Middle frontal gyrus (tissue), 1 donor: Measurements from ENCODE around the gene TGFBR1.
"Not testable (repeated sequence)": the region's sequence is repeated elsewhere in the genome, so short reads cannot be mapped to it uniquely, and the experiment has no call there.

Experiments
- DNase-seq: peaks from one replicate; pipeline ENCODE4 v3.0.0-alpha.2; 2015; ENCODE audit warnings: low spot score; ENCODE audit errors: extremely low spot score

Gene TGFBR1

DNA sequence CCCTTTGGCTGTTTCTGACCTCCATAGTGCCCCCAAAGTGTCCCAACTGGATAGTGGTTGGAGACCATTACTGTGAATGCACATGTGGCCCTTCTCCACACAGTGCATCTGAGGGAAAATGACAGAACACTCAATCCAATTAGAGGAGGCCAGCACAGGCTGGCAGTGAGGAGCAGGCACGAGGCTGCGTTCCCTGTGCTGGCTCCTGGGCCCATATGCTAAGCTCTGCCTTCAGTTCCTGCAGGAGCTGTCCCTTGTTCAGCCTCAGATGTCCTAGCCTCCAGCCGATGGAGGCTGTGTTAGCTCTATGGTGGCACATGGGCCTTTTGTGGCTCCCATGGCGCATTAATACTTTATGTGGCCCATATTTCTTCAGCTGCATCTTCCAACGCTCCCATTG lies 81.0 kb downstream of the TGFBR1 start:
- DNase-seq: no peak

DNA sequence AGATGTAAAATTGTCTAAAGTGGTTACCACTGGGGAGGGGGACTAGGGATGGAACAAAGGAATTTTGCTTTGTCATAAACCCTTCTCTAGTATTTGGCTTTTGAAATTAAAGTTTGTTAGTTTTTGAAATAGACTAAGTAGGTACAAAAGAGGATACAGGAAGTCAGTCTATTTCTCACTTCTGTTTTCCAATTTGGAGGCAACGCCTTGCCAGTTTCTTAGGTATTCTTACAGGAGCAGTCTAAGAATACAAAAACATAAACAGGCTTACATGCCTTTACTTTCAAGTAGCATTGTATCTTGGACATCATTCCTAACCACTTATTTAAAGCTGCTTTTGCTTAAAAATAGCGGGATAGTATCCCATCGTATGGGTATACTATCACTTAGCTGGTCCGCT lies 82.4 kb downstream of the TGFBR1 start:
- no peak for DNase-seq

DNA sequence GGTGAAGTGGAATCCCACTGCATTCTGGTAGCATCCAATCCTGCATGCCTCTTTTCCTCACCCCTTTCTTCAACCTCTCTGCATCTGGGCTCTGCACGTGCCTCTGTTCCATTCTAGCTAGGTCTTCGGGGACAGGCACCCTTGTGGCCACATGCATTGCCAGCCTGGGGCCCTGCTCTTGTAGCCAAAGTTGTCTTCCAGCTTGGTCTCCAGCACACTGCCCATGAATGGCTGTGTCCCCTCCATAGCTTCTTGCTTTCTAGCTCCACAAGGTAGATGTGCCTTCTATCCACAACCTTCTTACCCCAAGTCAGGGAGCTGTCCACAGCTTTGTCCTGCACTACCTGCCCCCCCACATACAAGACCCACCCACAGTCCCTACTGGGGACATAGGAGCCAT lies 84.3 kb downstream of the TGFBR1 start:
- DNase-seq: no peak

DNA sequence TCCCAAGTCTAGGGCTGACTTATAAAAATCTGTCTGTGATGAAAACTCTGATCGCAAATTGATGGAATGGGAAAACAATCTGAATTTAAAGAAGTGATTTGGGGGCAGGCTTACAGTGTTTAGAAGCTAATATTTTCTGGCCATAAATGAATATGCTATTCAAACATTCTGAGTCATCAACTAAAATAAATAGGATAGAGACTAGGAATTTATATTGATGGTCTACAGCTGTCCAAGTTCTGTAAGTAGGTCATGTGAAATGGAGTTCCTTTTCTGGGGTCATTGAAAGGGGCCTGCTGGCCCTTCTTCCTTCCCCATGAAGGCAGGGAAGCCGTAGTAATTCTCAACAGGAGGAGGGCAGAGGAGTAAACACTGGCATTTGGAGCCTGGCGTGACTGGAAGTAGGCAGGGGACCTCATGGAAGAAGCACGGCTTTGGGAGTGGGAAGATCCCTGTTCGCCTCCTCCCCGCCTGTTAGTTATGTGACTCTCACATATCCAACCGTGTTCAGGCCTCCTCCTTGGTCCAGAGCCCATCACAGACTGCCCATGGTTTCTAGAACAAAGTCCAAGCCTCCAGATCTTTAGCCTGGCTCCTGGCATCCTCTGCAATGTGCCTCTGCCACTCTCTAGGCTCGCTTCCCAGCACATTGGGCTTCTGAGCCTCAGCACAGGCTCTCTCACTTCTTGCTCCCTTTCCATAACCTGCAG lies 85.1 kb downstream of the TGFBR1 start:
- no peak for DNase-seq

DNA sequence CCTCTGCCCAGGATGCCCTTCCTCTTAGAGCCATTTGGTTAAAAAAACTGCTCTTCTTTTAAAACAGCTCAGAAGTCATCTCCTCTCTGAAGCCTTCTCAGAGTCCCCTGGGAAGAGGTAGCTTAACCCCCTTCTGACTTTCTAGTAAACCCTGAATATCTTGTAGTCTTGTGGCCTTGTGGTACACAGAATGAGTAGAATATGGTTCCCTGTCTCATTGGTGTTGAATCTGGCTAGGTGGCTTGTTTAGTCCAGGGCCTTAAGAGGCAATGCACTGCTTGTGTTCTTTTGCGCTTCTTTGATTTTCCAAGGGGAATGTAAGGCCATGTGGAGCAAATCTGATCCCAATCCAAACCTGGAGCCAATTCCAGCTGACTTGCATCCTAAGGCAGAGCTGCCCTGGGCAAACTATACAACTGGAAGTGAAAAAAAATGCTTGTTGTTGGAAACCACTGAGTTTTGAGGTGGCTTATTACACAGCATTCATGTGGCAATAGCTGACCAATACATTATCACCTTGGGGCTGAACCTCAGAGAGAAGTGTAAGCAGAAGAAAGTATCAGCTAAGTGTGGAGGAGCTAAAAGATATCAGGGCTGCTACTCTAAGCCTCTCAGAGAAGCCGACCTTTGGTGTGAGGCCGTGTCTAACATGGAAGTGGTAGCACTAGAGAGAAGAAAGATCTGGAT lies 85.8 kb downstream of the TGFBR1 start:
- no peak for DNase-seq

DNA sequence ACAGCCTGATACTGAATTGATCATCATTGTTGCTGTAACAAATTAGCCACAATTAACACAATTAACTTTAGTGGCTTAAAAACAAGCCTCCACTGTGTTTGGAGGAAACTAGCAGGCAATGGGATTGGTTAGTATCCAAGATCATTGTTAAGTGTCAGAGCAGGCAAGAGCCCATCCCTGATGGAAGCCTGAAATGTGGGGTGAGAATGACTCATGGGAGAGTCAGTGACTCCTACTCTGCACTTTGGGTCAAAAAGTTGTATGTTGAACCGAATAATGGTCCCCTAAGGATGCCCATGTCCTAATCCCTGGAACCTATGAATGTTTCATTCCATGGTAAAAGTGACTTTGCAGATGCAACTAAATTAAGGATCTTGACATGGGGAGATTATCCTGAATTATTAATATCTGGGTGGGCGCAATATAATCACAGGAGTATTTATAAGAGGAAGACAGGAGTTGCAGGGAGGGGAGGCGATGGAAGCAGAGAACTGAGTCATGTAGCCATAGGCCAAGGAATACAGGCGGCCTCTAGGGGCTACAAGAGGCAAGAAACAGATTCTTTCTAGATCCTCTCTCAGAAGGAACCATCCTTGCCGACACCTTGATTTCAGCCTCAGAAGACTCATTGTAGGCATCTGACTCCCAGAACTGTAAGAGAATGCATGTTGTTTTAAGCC lies 88.0 kb downstream of the TGFBR1 start:
- DNase-seq: no peak

DNA sequence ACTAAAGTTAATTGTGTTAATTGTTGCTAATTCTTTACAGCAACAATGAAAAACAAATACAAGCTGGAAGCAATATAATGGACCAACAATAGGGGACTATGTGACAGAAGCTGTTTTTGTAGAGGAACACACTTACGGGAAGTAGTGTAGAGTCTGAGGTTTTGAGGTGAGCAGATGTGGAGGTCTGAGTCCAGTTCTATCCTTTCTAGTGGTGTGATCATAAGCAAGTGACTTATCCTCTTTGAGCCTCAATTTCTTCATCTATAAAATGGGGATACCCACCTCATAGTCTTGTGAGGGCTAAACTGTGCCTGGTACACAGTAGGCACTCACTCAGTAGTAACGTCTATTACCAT lies 88.5 kb downstream of the TGFBR1 start:
- no peak for DNase-seq

DNA sequence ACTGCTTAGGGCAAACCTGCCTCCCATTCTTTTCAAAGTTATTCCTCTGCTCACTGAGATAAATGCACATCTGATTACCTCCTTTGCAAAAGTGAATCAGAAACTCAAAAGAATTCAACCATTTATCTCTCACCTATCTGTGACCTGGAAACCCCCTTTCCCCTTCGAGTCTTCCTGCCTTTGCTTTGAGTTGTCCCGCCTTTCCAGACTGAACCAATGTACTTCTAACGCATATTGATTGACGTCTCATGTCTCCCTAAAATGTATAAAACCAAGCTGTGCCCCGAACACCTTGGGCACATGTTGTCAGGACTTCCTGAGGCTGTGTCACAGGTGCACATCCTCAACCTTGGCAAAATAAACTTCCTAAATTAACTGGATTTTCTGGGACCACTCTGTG lies 91.6 kb downstream of the TGFBR1 start:
- not testable (repeated sequence) for DNase-seq

DNA sequence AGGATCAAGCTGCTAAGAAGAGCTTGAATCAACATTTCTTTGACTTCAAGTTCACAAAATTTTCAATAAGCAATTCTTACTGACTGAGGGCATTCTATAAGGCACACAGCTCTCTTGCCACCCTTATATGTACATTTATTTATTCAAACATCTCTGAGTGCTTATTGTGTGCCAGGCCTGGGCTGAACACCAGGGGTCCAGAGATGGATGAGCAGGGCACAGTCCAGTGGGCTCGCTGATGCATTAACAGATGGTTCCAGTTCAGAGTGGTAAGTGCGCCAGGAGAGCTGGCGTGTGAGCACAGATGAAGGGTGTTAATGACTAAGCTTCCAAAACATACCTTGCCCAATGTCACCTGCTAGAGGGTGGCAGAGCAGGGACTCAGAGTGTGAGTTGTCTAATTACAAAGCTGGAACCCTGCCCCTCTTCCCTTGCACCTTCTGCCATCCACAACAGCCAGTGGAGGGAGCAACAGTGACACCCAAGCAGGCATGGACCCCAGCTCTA lies 92.3 kb downstream of the TGFBR1 start:
- DNase-seq: no peak

DNA sequence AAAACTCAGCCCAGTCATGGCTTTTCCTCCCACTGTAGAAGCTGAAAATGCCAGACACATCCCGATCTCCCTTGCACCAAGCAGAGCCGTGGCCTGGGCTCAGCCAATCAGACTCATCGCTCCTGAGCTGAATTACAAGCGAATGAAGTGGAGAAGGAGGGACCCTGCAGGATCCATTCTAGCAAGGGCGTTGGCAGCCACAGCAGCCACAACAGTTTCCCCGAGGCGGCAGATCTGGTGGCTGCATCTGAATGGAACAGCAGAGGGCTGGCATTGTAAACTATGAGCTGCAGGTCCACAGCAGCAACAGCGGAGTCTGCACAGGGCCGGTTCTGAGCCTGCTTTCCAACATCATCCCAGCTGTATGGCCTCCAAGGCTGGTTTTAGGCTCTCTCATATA lies 93.1 kb downstream of the TGFBR1 start:
- DNase-seq: no peak

DNA sequence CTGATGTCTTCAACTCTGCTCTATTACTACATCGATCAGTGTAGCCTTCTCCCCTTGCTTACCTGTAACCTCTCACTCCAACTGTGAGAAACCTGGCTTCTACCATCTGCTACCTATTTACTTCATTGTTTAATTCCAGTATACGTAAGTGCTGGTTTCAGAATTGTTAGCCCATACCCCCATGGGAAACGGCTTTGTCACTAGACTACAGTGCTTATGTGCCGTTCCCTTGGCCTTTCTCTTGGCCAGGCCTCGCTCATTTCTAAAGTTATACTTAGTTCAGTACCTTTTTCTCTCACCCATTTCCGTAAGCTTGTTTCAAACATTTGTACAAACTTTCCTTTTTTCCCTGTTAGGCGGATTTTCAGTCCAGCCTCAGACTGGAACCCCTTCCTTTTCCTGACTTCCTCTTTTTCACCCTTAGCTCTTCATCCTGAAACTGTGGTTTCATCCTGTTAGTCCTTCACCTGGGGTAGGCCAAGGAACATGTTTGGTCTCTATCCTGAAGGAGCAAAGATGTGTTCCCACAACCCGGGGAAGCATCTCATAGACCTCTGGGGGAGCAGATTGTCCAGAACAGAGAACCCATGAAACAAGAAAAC lies 95.1 kb downstream of the TGFBR1 start:
- DNase-seq: no peak

DNA sequence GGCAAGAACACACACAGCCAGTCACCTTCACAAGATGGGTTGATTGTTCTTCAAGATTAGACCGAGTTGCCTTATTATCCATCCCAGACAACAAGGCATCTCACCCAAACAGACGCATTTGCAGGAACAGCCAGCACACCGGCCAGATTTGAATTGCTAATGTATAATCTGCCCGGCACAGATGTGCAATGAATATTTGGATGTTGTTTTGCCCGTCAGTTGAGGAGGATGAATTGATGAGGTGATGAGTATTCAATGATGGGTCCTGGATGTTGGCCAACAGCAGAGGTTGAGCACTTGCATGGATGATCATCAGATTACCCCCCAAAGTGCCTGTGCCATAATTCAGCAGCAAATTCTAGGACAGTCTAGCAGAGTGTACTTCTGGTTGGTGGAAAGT lies 96.7 kb downstream of the TGFBR1 start:
- no peak for DNase-seq
